Neutrophil (primary cell): ENCODE data around the gene ADD2.

Experiments used
- H3K27ac ChIP-seq: fragments of 200-600 bp; sonication (generic); 2 replicates; pipeline ENCODE4 v1.5.1; 2016; ENCODE audit warnings: mild to moderate bottlenecking, moderate library complexity
- H3K27me3 ChIP-seq: fragments of 200-600 bp; sonication (generic); 2 replicates; pipeline ENCODE4 v1.6.0; 2016; ENCODE audit warnings: mild to moderate bottlenecking
- H3K36me3 ChIP-seq: fragments of 200-600 bp; sonication (generic); 2 replicates; pipeline ENCODE4 v1.5.1; 2017
- H3K4me1 ChIP-seq, 2 experiments: fragments of 200-600 bp in 1 of 2; sonication (generic) in 1 of 2; 1 replicate in 1 of 2; 2 replicates in 1 of 2; pipeline versions ENCODE4 v1.5.1 to v1.6.1; 2013 to 2016; ENCODE audit warnings: low read depth in 1 of 2, low read length in 1 of 2, mild to moderate bottlenecking in 1 of 2, moderate library complexity in 1 of 2; ENCODE audit not compliant: control insufficient read depth in 1 of 2, insufficient read depth in 1 of 2
- H3K4me3 ChIP-seq, 2 experiments: fragments of 200-600 bp in 1 of 2; sonication (generic) in 1 of 2; 1 replicate in 1 of 2; 2 replicates in 1 of 2; pipeline ENCODE4 v1.5.1; 2013 to 2016; ENCODE audit warnings: low read depth in 1 of 2, low read length in 1 of 2, mild to moderate bottlenecking in 1 of 2, moderate library complexity in 1 of 2
- H3K9me3 ChIP-seq: fragments of 200-600 bp; sonication (generic); 2 replicates; pipeline ENCODE4 v1.5.1; 2016
- TF ChIP-seq, protein P1 (sequence below): fragments of 200-600 bp; sonication (generic); IDR thresholded peaks from 2 replicates; pipeline ENCODE4 v1.5.1; 2016; ENCODE audit warnings: antibody characterized with exemption

ADD2 gene

DNA sequence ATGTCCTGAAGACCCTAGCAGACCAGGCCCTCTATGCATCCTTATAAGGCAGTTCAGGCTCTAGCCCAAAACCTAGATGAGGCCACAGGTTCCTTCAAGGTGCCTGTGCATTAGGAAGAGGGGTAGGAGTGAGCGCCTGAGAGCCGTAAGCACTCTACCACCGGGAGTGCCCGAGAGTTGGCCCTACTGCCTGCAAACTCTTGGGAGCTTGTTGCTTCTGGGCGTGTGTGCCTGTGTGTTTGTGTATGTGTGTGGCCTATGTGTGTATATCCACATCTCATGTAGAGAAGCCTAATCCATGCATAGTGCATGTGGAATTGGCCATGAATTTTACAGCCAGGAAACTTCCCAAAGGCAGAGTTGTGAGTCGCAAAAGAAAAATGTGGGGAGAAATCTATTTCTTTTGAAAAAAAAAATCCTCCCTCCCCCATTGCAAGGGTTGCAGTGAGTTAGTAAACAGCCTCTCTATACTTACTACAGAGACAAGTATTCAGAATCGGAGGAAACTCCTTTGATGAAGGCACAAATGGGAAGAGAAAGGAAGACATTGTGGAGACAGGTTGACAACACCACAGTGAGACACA, 96.8 kb downstream of the ADD2 start:
- Histone ChIP-seq H3K27me3 (no peaks in the 10 kb centered on the region), H3K9me3 (no peaks in the 10 kb centered on the region), H3K4me1 (no peaks in the 10 kb centered on the region), H3K27ac (no peak overlapping the region), H3K4me3 (no peak overlapping the region), H3K36me3 (no peaks in the 10 kb centered on the region)
- TF ChIP-seq, protein P1, sequence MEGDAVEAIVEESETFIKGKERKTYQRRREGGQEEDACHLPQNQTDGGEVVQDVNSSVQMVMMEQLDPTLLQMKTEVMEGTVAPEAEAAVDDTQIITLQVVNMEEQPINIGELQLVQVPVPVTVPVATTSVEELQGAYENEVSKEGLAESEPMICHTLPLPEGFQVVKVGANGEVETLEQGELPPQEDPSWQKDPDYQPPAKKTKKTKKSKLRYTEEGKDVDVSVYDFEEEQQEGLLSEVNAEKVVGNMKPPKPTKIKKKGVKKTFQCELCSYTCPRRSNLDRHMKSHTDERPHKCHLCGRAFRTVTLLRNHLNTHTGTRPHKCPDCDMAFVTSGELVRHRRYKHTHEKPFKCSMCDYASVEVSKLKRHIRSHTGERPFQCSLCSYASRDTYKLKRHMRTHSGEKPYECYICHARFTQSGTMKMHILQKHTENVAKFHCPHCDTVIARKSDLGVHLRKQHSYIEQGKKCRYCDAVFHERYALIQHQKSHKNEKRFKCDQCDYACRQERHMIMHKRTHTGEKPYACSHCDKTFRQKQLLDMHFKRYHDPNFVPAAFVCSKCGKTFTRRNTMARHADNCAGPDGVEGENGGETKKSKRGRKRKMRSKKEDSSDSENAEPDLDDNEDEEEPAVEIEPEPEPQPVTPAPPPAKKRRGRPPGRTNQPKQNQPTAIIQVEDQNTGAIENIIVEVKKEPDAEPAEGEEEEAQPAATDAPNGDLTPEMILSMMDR, result no peak

DNA sequence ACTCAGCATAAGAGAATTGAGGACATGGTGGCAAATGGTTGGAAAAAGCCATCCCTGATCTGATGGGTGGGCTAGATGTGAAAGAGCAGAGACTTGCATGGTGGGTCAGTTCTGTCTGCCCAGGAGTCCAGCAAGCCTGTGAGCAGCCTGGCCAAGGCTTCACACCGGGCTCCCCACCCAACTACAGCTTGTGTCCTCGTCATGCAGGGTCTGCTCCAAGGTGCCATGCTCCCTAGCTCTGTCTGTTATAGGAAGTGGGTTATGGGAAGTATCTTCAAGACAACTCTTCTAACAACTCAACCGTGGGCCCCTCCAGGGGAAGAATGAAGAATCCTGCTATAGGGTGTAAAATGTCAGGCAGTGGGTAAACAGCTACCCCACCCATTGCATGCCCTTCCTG, 97.4 kb downstream of the ADD2 start:
- H3K4me1 ChIP-seq, result no peaks in the 10 kb centered on the region
- H3K36me3 ChIP-seq, result no peaks in the 10 kb centered on the region
- H3K27me3 ChIP-seq, result no peaks in the 10 kb centered on the region
- no peak overlapping the region for H3K27ac ChIP-seq
- TF ChIP-seq, protein P1, result no peak
- no peaks in the 10 kb centered on the region for H3K9me3 ChIP-seq
- no peak overlapping the region for H3K4me3 ChIP-seq

DNA sequence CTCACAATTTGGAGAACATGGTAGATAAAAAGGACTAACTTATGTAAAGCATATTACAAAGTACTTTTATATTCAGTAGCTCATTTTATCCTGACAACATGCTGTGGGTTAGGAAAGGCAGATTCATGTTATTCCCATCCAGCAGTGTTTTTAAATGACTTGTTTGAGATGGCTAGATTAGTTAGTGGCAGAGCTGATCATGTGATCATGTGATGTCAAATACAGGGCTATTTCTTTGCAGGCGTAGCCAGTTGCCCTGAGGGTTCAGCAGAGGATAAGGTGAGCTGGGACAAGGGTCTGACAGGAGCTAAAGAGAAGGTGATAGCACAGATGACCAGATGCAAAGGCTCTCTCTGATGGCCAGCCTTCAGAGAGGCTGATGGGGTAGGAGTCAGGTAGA, 97.8 kb downstream of the ADD2 start:
- Histone ChIP-seq H3K9me3 (no peaks in the 10 kb centered on the region), H3K4me3 (no peak overlapping the region), H3K4me1 (no peaks in the 10 kb centered on the region), H3K27ac (no peak overlapping the region), H3K36me3 (no peaks in the 10 kb centered on the region), H3K27me3 (no peaks in the 10 kb centered on the region)
- TF ChIP-seq, protein P1, result no peak

DNA sequence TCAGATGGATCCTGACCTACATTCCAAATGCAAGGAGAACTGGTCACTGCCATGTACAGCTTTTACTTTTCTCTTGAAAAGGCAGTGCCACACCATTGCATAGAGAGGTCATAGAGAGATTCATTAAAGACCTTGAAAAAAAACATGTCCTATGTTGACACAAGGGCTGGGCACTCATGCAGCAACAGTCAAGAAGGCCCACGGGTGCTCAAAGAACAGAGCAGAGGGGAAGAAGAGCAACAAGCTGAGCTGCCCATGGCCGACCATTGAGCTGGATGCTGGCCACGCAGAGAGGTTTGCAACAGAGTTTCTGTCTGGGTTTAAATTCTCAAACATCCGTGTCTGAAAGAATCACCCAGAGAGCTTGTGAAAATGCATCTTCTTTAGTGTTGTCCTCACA, 99.1 kb downstream of the ADD2 start:
- Histone ChIP-seq H3K36me3 (no peaks in the 10 kb centered on the region), H3K4me3 (no peak overlapping the region), H3K9me3 (no peaks in the 10 kb centered on the region), H3K27ac (no peak overlapping the region), H3K4me1 (no peaks in the 10 kb centered on the region), H3K27me3 (no peaks in the 10 kb centered on the region)
- TF ChIP-seq, protein P1, result no peak

DNA sequence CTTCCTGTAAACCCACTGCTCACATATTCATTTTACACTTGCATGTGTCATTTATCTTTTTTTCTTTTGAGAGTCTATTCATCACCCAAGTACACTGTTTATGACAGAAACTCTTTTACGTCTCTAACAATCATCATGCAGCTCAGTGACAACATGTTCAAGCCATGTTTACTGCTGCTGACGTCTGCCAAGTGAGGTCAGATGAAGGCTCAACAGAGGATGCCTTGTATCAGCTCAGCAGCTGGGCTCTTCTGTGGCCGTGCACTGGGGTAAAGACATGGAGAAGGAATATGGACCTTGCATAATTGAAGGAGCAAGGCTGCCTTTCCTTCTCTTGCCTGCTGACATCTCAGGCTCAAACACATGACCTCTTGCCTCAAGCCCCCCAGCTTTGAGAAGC, 99.6 kb downstream of the ADD2 start:
- no peaks in the 10 kb centered on the region for H3K9me3 ChIP-seq
- no peak overlapping the region for H3K27ac ChIP-seq
- H3K27me3 ChIP-seq, result no peaks in the 10 kb centered on the region
- H3K4me1 ChIP-seq, result no peaks in the 10 kb centered on the region
- no peaks in the 10 kb centered on the region for H3K36me3 ChIP-seq
- TF ChIP-seq, protein P1, result no peak
- no peak overlapping the region for H3K4me3 ChIP-seq

DNA sequence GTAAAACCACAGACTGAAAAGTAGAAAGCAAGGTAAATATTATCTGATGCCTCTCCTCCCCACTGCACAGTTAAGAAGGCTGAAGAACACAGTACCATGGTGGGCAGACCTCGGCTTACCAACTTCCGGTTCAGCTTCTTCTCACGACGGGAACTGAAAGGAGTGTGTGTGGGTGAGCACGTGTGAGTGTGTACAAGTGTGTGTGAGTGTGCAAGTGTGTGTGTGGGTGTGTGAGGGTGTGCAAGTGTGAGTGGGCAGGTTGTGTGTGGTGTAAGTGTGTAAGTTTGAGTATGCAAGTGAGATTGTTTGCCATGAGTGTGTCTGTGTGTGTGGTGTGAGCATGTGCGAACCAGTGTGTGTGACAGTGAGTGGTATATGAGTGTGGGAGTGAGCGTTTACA, 103.5 kb downstream of the ADD2 start:
- Histone ChIP-seq H3K27ac (no peak overlapping the region), H3K36me3 (no peaks in the 10 kb centered on the region), H3K27me3 (peaks cover 4% of the 10 kb centered on the region), H3K4me1 (no peaks in the 10 kb centered on the region), H3K4me3 (no peak overlapping the region), H3K9me3 (no peaks in the 10 kb centered on the region)
- TF ChIP-seq, protein P1, result no peak
